Ectodermal cell (in vitro differentiated cells): Measurements from ENCODE around the gene FGF14.

Experiments
- H3K27ac ChIP-seq: 2 replicates; pipeline ENCODE4 v1.7.0; 2013; ENCODE audit warnings: mild to moderate bottlenecking, low read depth, low read length; ENCODE audit not compliant: insufficient read depth, poor library complexity, severe bottlenecking
- H3K27me3 ChIP-seq: 2 replicates; pipeline ENCODE4 v1.7.0; 2013; ENCODE audit warnings: mild to moderate bottlenecking, low read length; ENCODE audit not compliant: insufficient read depth, control insufficient read depth, poor library complexity, severe bottlenecking
- H3K36me3 ChIP-seq: one replicate; pipeline ENCODE4 v1.7.0; 2013; ENCODE audit warnings: low read length; ENCODE audit not compliant: control insufficient read depth, insufficient read depth
- H3K4me1 ChIP-seq: one replicate; pipeline ENCODE4 v1.7.0; 2013; ENCODE audit warnings: low read length; ENCODE audit not compliant: control insufficient read depth, insufficient read depth
- H3K4me3 ChIP-seq: 2 replicates; pipeline ENCODE4 v1.7.0; 2013; ENCODE audit warnings: low read depth, low read length, control low read depth; ENCODE audit not compliant: insufficient read depth
- H3K9me3 ChIP-seq: 2 replicates; pipeline ENCODE4 v1.7.0; 2013; ENCODE audit warnings: mild to moderate bottlenecking, low read length, moderate library complexity; ENCODE audit not compliant: control insufficient read depth
- WGBS, 2 experiments: methylation state at CpG; one replicate each; pipeline ENCODE4 v1.1.7; 2013; ENCODE audit warnings: missing lambda C conversion rate in 2 of 2; 5-methylcytosine and 5-hydroxymethylcytosine counted together

FGF14 gene

GRCh38 chr13:101747039-101747438 is 654.8 kb downstream of the FGF14 start:
- H3K9me3 ChIP-seq: no peaks in the 10 kb centered on the region
- no peak overlapping the region for H3K4me3 ChIP-seq
- H3K36me3 ChIP-seq: no peaks in the 10 kb centered on the region
- H3K4me1 ChIP-seq: no peaks in the 10 kb centered on the region
- H3K27me3 ChIP-seq: no peaks in the 10 kb centered on the region
- WGBS, 2 experiments: 100% methylated on average over 1 of the region's 1 CpG
- H3K27ac ChIP-seq: no peak overlapping the region

DNA sequence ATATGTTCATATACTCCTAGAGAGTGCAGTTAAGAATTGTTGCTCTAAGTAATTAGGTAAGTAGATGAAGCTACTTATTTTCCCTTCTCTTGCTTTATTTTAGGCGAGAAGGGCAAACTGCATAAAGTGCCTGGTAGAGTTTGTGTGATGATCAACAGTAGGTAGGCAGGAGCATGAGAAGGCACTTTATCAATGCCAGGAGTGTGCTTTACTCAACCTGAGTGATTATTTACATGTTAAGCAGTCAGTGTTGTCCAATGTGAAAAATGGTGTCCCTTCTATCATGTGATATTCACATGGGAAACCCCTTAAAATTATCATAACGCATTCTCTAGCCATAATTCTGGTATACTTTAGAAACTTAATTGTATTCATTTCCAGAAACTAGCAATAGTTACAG is 655.3 kb downstream of the FGF14 start:
- Histone ChIP-seq H3K36me3 (no peaks in the 10 kb centered on the region), H3K9me3 (no peaks in the 10 kb centered on the region), H3K4me1 (no peaks in the 10 kb centered on the region), H3K4me3 (no peak overlapping the region), H3K27me3 (no peaks in the 10 kb centered on the region), H3K27ac (no peak overlapping the region)
- 92 to 100% methylated on average over 2 of the region's 2 CpGs for WGBS, 2 experiments

DNA sequence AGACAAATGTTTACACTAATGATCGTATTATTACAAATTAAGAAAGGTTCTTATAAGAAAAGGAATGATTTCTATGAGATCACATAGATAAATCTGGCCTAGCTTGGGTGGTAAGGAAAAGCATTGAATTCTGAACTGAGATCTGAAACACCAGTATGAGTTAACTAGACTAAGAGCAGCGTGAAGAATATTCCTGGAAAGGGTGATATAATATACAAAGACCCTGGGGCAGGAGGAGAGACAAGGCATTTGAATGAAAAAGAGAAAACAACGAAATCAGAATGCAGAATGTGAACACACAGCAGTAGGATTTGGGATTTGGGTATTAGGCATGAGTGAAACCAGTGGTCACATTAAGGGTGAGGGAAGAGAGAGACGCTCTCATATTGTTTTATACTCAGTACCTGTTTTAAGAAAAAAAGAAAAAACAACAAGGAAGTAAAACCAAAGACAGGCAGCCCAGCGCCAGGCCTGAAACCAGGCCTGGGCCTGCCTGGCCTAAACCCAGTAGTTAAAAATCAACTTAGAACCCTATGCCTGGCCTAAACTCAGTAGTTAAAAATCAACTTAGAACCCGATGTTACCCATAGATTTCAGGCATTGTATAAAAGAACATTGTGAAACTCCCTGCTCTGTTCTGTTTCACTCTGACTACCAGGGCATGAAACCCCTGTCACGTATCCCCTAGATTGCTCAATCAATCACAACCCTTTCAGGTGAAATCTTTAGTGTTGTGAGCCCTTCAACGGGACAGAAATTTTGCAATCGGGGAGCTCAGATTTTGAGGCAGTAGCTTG is 662.3 kb downstream of the FGF14 start:
- 88 to 92% methylated on average over 7 to 9 of the region's 9 CpGs for WGBS, 2 experiments
- no peak overlapping the region for H3K27ac ChIP-seq

DNA sequence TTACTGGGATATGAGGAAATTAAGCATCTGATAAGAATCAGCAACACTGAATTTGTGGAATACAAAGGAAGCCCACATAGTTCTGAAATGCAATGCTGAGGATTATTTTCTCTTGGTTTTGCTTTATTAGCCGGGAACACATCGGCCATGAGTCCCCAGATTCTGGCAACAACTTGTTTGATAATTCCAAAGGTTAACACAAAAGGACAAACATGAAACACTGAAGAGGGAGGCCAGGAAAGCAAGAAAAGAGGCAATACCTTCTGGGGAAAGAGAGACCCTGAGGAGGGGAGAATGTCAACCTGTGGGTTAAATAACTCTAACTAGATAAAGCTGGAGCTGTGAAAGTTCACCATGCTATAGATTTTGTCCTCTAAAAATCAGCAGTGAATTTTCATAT is 663.5 kb downstream of the FGF14 start:
- Histone ChIP-seq H3K4me1 (no peaks in the 10 kb centered on the region), H3K4me3 (no peak overlapping the region)
- 95 to 96% methylated on average over 2 of the region's 2 CpGs for WGBS, 2 experiments

More for the DNA sequence above, 662.3 kb downstream of the FGF14 start:
- Histone ChIP-seq H3K36me3 (no peaks in the 10 kb centered on the region), H3K4me3 (no peak overlapping the region), H3K27me3 (no peaks in the 10 kb centered on the region), H3K9me3 (no peaks in the 10 kb centered on the region), H3K4me1 (no peaks in the 10 kb centered on the region)

GRCh38 chr13:101736566-101736965 is 665.3 kb downstream of the FGF14 start:
- H3K4me3 ChIP-seq: no peak overlapping the region
- no peaks in the 10 kb centered on the region for H3K9me3 ChIP-seq
- no peaks in the 10 kb centered on the region for H3K36me3 ChIP-seq
- no peaks in the 10 kb centered on the region for H3K4me1 ChIP-seq
- no peaks in the 10 kb centered on the region for H3K27me3 ChIP-seq
- WGBS, 2 experiments: 86 to 100% methylated on average over 1 of the region's 3 CpGs
- no peak overlapping the region for H3K27ac ChIP-seq

More for the DNA sequence above, 663.5 kb downstream of the FGF14 start:
- Histone ChIP-seq H3K27ac (no peak overlapping the region), H3K9me3 (no peaks in the 10 kb centered on the region), H3K27me3 (no peaks in the 10 kb centered on the region), H3K36me3 (no peaks in the 10 kb centered on the region)

DNA sequence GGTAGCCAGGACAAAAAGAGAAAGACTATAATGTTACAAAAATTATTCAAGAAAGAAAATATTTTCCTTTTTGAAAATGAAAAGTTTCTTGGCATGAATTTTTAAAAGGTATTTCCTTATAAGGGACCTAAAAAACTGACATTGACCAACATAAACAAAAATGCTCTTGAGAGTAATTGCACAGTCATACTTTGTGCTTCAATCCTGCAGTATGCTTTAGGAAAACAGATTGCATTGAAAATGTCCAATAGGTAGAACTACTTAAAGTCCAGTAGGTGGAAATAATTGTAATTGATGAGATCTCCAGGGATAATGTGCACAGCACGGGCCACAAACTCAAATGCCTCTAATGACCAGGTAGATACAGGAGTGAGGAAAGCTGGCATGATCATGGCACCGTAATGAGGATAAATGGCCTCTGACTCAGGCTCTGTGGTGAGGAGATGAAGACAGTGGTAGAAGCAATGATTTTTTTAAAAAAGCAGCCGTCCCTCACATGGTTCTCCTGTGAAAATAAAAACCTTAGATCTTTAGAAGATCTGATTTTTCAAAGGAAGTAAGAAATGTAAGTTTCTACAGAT is 671.3 kb downstream of the FGF14 start:
- 94 to 95% methylated on average over 3 of the region's 3 CpGs for WGBS, 2 experiments
- Histone ChIP-seq H3K9me3 (no peaks in the 10 kb centered on the region), H3K4me1 (no peaks in the 10 kb centered on the region)

DNA sequence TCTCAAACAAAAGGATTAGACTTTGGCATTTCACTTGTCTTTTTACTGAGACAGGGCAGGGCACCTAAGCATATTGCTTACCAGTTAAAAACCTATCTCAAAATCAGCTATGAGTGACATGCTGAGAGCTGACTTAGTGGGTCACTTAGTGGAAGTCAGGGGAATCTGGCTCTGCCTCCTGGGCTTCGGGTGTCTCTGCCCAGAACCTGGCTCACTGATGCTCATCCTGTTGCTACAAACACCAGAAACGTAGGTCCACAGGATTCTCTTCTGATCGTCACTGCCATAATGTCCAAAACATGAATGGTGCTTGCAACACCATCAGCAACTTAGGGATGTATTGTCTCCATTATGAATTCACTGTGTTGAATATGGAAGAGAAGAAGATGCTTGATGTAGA is 673.2 kb downstream of the FGF14 start:
- Histone ChIP-seq H3K36me3 (no peaks in the 10 kb centered on the region), H3K9me3 (no peaks in the 10 kb centered on the region), H3K27ac (no peak overlapping the region), H3K27me3 (no peaks in the 10 kb centered on the region), H3K4me1 (no peaks in the 10 kb centered on the region), H3K4me3 (no peak overlapping the region)
- WGBS, 2 experiments: 86 to 90% methylated on average over 3 of the region's 3 CpGs

More for the DNA sequence above, 671.3 kb downstream of the FGF14 start:
- no peaks in the 10 kb centered on the region for H3K36me3 ChIP-seq
- H3K27me3 ChIP-seq: no peaks in the 10 kb centered on the region
- H3K27ac ChIP-seq: no peak overlapping the region
- H3K4me3 ChIP-seq: no peak overlapping the region

- H3K4me1 ChIP-seq: no peaks in the 10 kb centered on the region
- no peak overlapping the region for H3K27ac ChIP-seq
- H3K27me3 ChIP-seq: no peaks in the 10 kb centered on the region
- H3K4me3 ChIP-seq: no peak overlapping the region
- no peaks in the 10 kb centered on the region for H3K9me3 ChIP-seq
- H3K36me3 ChIP-seq: no peaks in the 10 kb centered on the region
Observed at GRCh38 chr13:101728021-101728420, 673.8 kb downstream of the FGF14 start.

DNA sequence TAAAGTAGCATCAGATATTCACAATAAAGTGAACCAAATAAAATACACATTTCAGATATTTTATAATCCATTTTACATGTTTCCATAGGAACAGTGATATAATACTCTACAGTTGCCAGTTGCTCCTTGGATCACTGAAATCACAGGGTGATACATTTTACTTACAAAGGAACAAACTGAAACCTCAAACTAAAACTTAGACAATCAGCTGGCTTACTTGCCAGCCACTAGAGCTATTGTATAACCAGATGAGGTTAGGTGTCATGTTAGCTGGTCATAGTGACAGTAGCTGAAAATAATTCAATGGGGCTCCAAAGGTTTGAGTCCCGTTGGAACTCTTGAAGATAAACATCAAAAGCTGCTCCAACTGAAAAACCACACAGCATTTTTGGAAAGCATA is 674.7 kb downstream of the FGF14 start:
- Histone ChIP-seq H3K4me3 (no peak overlapping the region), H3K4me1 (no peaks in the 10 kb centered on the region), H3K9me3 (no peaks in the 10 kb centered on the region), H3K27ac (no peak overlapping the region), H3K36me3 (no peaks in the 10 kb centered on the region), H3K27me3 (no peaks in the 10 kb centered on the region)
- 88 to 91% methylated on average over 1 of the region's 1 CpG for WGBS, 2 experiments

DNA sequence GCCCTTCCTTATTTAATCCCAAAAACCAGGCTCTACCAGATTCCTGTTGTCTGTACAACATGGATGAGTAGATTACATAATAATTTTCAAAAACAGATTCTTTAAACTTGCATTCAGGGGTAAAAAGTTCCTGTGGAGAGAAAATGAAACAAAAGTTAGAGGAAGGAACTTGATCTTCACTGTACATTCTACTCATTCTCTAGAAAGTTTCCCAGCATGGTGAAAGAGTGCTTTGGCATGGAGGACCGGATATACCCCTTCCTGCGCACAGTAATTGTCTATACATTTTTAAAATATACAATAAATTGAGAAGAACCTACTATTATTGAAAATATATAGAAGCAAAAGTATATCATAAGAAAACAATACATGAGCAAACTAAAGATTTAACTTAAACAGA is 675.2 kb downstream of the FGF14 start:
- Histone ChIP-seq H3K4me3 (no peak overlapping the region), H3K36me3 (no peaks in the 10 kb centered on the region), H3K9me3 (no peaks in the 10 kb centered on the region), H3K27me3 (no peaks in the 10 kb centered on the region), H3K27ac (no peak overlapping the region), H3K4me1 (no peaks in the 10 kb centered on the region)
- WGBS, 2 experiments: no CpG with 5 or more reads among the region's 2 CpGs
